GM23338 (cell line): Measurements from ENCODE around the gene RFC2. TPM values are rescaled to one million over a fixed set of nuclear protein-coding genes. Genes with fewer than 3 reads are reported as not detected.

ENCODE experiments used
- ATAC-seq: fragments of 200-7000 bp; cut with Tn5 transposase; 3 replicates; pipeline ENCODE4 v1.9.1; 2020
- DNase-seq: peaks from one replicate; pipeline ENCODE4 v3.0.0-alpha.2; 2015; ENCODE audit warnings: low spot score
- H2AFZ ChIP-seq: fragments of 200-600 bp; sonication (generic); 2 replicates; pipeline ENCODE4 v1.8.0; 2016; ENCODE audit warnings: antibody characterized with exemption, mild to moderate bottlenecking, moderate library complexity
- H3F3A ChIP-seq: fragments of 200-600 bp; sonication (generic); replicated peaks from 2 replicates; pipeline ENCODE4 v1.8.0; 2017; ENCODE audit warnings: antibody characterized with exemption, mixed run types, low read depth
- H3K27ac ChIP-seq: fragments of 200-600 bp; sonication (generic); 2 replicates; pipeline ENCODE4 v1.6.1; 2016; ENCODE audit warnings: low read depth
- H3K27me3 ChIP-seq: fragments of 200-600 bp; sonication (generic); 2 replicates; pipeline ENCODE4 v1.8.0; 2016; ENCODE audit warnings: mild to moderate bottlenecking, mixed run types, moderate library complexity; ENCODE audit not compliant: insufficient read depth
- H3K36me3 ChIP-seq: fragments of 200-600 bp; sonication (generic); 2 replicates; pipeline ENCODE4 v1.8.0; 2016; ENCODE audit warnings: mild to moderate bottlenecking; ENCODE audit not compliant: insufficient read depth
- H3K4me1 ChIP-seq: fragments of 200-600 bp; sonication (generic); 2 replicates; pipeline ENCODE4 v1.8.0; 2016; ENCODE audit warnings: mild to moderate bottlenecking, moderate library complexity; ENCODE audit not compliant: insufficient read depth
- H3K4me2 ChIP-seq: fragments of 200-600 bp; sonication (generic); 2 replicates; pipeline ENCODE4 v1.7.1; 2017; ENCODE audit warnings: mixed run types
- H3K4me3 ChIP-seq: fragments of 200-600 bp; sonication (generic); 2 replicates; pipeline ENCODE4 v1.6.1; 2016; ENCODE audit warnings: mixed run types
- H3K79me2 ChIP-seq: fragments of 200-600 bp; sonication (generic); replicated peaks from 2 replicates; pipeline ENCODE4 v1.8.0; 2017; ENCODE audit warnings: mild to moderate bottlenecking; ENCODE audit not compliant: insufficient read depth
- H3K9me2 ChIP-seq: fragments of 200-600 bp; sonication (generic); 2 replicates; pipeline ENCODE4 v1.8.0; 2017; ENCODE audit not compliant: insufficient read depth
- H4K20me1 ChIP-seq: fragments of 200-600 bp; sonication (generic); replicated peaks from 2 replicates; pipeline ENCODE4 v1.8.0; 2017; ENCODE audit warnings: mild to moderate bottlenecking; ENCODE audit not compliant: insufficient read depth
- H3K27ac Mint-ChIP-seq: 2 replicates; pipeline ENCODE4 v1.8.0; 2020; ENCODE audit warnings: inconsistent platforms, mild to moderate bottlenecking, moderate library complexity, mixed read lengths
- H3K27me3 Mint-ChIP-seq: 3 replicates; pipeline ENCODE4 v1.8.0; 2022; ENCODE audit warnings: low read depth, mild to moderate bottlenecking, moderate library complexity, mixed read lengths, inconsistent platforms; ENCODE audit not compliant: insufficient read depth, poor library complexity
- H3K36me3 Mint-ChIP-seq: 3 replicates; pipeline ENCODE4 v1.8.0; 2021; ENCODE audit warnings: low read depth, mild to moderate bottlenecking, inconsistent platforms, moderate library complexity, mixed read lengths
- H3K4me1 Mint-ChIP-seq: 3 replicates; pipeline ENCODE4 v1.8.0; 2020; ENCODE audit warnings: mild to moderate bottlenecking, inconsistent platforms, mixed read lengths
- H3K4me3 Mint-ChIP-seq: 3 replicates; pipeline ENCODE4 v1.8.0; 2021; ENCODE audit warnings: moderate library complexity, mild to moderate bottlenecking, inconsistent platforms, mixed read lengths
- H3K9me3 Mint-ChIP-seq: 3 replicates; pipeline ENCODE4 v1.8.0; 2020; ENCODE audit warnings: moderate library complexity, mild to moderate bottlenecking, inconsistent platforms, mixed read lengths
- CREB1 ChIP-seq: fragments of 250-450 bp; sonication (Bioruptor Pico); IDR thresholded peaks from 2 replicates; pipeline ENCODE4 v1.5.0; 2020; ENCODE audit warnings: low read depth, mild to moderate bottlenecking, moderate library complexity
- CTCF ChIP-seq, 2 experiments: fragments of 200-600 bp in 1 of 2; sonication (generic) in 1 of 2; conservative IDR thresholded peaks; 2 replicates each; pipeline versions ENCODE4 v1.5.1 to v1.6.1; 2016 to 2017; ENCODE audit warnings: antibody characterized with exemption in 2 of 2, low read depth in 2 of 2, mild to moderate bottlenecking in 2 of 2, moderate library complexity in 1 of 2
- ETS1 ChIP-seq: IDR thresholded peaks from 2 replicates; pipeline ENCODE4 v1.6.1; 2016; ENCODE audit warnings: antibody characterized with exemption
- EZH2phosphoT487 ChIP-seq: fragments of 200-600 bp; sonication (generic); IDR thresholded peaks from one replicate; pipeline ENCODE4 v1.8.1; 2018; ENCODE audit warnings: antibody characterized with exemption; ENCODE audit not compliant: unreplicated experiment
- NANOG ChIP-seq: IDR thresholded peaks from 2 replicates; pipeline ENCODE4 v1.6.1; 2016; ENCODE audit warnings: antibody characterized with exemption, borderline replicate concordance
- POLR2AphosphoS5 ChIP-seq: IDR thresholded peaks from 2 replicates; pipeline ENCODE4 v1.6.1; 2016; ENCODE audit warnings: antibody characterized with exemption, low read depth
- STAT1 ChIP-seq: IDR thresholded peaks from one replicate; pipeline ENCODE4 v1.6.1; 2016; ENCODE audit warnings: antibody characterized with exemption; ENCODE audit not compliant: unreplicated experiment
- ZNF331 ChIP-seq: fragments of 250-450 bp; sonication (Bioruptor Pico); IDR thresholded peaks from 2 replicates; pipeline ENCODE4 v1.5.0; 2020; ENCODE audit warnings: low read depth, mild to moderate bottlenecking, moderate library complexity
- ZNF462 ChIP-seq: fragments of 250-450 bp; sonication (Bioruptor Pico); IDR thresholded peaks from 2 replicates; pipeline ENCODE4 v1.5.0; 2020; ENCODE audit warnings: mild to moderate bottlenecking, moderate library complexity
- polyA plus RNA-seq: library from polyadenylated mRNA; unstranded; fragments of >200 nt; fragmentation: Nextera tagmentation; extraction: Ambion mirVana; gene quantifications from 2 replicates; pipeline ENCODE4 v1.2.1, GENCODE V29; 2016
- total RNA-seq: library from RNA; depleted of rRNA; stranded (reverse); fragments of >200 nt; shearing (Covaris generic); gene quantifications from 2 replicates; pipeline ENCODE4 v1.2.3, GENCODE V29; 2014

Gene RFC2
- total and polyA plus RNA-seq, 2 experiments from 2014 or later, result 56.4 to 75.2 TPM

- TF ChIP-seq EZH2phosphoT487 (no peak), CREB1 (no peak), ETS1 (no peak), CTCF (conservative IDR thresholded peaks at IDR 0.05; ENCODE audit: low read depth in 2 of 2) (no peak), NANOG (no peak)
Observed at GRCh38 chr7:74203956-74204618, 50.1 kb downstream of the RFC2 start (continued).

DNA sequence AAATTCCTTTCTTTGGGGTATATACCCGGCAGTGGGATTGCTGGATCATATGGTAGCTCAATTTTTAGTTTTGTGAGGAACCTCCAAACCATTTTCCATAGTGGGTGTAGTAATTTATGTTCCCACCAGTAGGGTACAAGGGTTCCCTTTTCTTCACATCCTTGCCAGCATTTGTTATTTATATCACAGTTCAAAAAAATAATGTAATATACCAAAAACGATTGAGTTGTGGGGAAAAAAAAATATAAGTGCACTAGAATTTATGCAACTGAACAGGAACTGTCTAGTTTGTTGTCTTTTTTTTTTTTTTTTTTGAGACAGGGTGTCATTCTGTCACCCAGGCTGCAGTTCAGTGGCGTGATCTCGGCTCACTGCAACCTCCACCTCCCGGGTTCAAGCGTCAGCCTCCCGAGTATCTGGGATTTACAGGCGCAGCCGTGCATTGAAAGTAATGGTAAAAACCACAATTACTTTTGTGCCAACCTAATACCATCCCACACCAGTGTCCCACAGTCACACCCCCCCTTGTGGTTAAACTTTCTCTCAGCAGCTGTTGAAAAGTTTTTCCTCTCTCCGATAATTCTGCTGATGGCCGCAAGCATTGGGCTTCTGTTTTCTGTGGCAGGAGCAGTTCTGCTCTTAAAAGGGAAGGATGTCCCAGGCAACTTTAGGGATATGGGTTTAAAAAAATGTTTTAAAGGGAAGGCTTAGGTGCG lies 51.2 kb downstream of the RFC2 start:
- Histone ChIP-seq H2AFZ (no peak overlapping the region), H3F3A (peaks cover 23% of the 10 kb centered on the region), H3K9me2 (no peaks in the 10 kb centered on the region), H3K36me3 (no peaks in the 10 kb centered on the region), H3K4me2 (no peak overlapping the region), H3K4me1 (no peaks in the 10 kb centered on the region), H4K20me1 (no peaks in the 10 kb centered on the region; the same call in 1 of the 2 replicates), H3K4me3 (no peak overlapping the region), H3K79me2 (no peaks in the 10 kb centered on the region), H3K27ac (no peak overlapping the region), H3K27me3 (no peaks in the 10 kb centered on the region)
- Mint-ChIP-seq H3K4me3 (no peak overlapping the region), H3K4me1 (peaks cover 4% of the 10 kb centered on the region; the same call in 2 of the 3 replicates), H3K27me3 (peaks cover 16% of the 10 kb centered on the region), H3K36me3 (no peaks in the 10 kb centered on the region; the same call in 2 of the 3 replicates), H3K27ac (no peak overlapping the region), H3K9me3 (no peaks in the 10 kb centered on the region)
- no peak for TF ChIP-seq ZNF331 (CRISPR knock-in tag)
- no peak for TF ChIP-seq POLR2AphosphoS5
- TF ChIP-seq CTCF (conservative IDR thresholded peaks at IDR 0.05; ENCODE audit: low read depth in 2 of 2), result peak; percentile 69 to 76
- no peak for TF ChIP-seq ETS1
- no peak for TF ChIP-seq STAT1
- TF ChIP-seq ZNF462 (CRISPR knock-in tag), result no peak
- ATAC-seq, result peak; percentile 16
- DNase-seq, result peak; percentile 82
